GM18498 (cell line): ENCODE data around the gene ADIG.
"Not testable (repeated sequence)": the region's sequence is repeated elsewhere in the genome, so short reads cannot be mapped to it uniquely, and the experiment has no call there.

Experiments used
- ATAC-seq: cut with Tn5 transposase; IDR thresholded peaks from one replicate; pipeline ENCODE4 v1.9.1; 2021; ENCODE audit warnings: mild to moderate bottlenecking, moderate library complexity; ENCODE audit not compliant: unreplicated experiment

The ADIG gene

DNA sequence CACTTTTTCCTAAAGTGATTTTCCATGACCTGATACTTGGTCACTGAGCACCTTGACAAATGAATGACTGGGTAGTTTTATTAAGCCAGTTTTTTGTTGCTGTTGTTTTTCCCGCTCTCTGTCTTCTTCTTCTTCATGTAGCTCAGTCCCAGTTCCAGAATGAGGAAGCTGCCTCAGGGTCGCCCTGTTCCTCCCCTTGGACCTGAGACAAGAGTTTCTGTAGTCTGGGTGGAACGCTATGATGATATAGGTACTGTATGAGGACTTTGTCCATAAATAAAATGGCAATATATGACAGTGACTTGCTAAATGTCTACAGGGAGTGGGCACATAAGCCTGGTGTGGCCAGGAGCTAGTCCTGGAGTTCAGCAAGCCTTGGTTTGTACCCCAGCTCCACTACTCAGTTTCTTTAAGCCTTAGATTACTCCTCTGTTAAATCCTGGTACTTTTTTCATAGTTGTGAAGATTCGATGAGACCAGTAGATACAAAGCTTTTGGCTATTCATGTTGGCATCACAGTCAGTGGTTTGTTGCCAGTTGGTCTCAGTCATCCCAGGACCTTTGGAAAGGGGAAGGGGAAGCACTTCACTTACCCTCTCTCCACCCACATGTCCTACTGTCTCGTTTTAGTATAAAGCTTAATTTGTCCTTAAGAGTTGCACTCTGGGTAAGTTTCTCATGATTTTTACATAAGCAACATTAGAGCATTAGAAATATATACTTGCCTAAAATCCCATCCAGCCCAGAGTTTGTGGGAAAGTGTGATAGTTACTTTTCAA lies 11.1 kb upstream of the ADIG start:
- no peak for ATAC-seq

DNA sequence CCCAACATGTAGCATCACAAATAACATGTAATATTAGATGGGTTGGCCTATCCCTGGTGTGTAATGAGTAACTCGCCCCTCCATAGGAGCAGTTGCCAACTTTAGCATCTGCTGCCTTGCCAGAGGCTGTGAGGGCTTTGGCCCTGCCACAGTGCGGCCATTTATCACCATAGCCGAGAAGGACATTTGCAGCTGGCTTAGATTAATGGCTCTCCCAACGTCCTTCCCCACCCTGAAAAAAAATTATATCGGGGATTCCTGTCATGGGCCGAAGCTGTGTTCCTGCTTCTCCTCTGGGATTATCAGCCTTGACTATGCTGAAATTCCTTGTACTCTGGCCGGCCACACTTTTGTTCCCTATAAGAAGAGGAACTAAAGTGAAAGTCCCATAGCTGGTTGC lies 7.6 kb upstream of the ADIG start:
- no peak for ATAC-seq

DNA sequence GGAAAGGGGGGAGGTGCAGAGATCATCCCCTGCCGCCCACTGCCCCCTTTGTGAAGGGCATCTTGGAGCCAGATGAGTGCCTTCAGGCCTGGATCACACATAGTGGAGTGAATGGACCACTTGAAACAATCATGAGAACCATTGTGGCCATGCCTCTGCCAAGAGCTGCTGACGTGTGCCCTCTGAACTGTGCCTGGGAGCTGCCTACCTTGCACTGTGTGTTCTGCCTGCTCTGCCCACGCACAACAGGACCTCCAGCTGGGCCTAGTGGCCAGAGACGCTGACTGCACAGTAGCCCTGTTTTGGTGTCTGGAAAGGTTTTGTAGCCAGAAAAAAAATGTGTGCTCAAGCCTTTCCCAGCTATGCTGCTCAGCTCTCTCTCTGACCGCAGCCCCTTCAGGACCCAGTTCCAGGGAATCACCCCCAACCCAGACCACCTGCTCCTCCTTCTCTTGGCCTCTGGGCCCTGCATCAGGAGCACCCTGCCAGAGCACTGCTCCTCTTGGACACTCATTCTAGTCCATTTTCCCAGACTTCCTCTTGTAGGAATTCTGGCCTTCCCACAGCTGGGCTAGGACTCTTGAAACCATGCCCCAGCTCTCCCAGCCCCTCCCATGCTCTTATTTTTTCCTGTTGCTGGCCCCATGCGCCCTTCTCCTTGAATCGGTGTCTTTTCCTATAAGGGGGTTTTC lies 1.6 kb upstream of the ADIG start:
- ATAC-seq, result no peak

DNA sequence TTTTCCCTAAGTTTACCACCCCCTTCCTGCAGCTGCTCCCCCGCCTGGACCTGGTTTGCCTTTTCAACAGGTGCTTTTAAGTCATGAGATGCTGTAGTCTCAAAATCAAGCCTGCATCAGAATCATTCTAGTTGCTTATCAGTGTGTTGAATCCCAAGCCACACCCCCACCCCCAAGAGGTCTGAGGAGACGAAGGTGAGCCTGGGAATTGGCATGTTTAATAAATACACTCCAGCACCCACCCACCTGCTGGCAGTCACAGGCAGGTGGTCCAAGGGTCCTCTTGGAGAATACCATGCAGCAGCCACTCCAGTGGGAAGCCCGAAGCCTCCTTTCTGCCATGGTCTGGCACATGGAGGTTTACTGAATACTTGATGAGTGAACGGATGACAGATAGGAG lies 1.1 kb upstream of the ADIG start:
- ATAC-seq, result no peak

DNA sequence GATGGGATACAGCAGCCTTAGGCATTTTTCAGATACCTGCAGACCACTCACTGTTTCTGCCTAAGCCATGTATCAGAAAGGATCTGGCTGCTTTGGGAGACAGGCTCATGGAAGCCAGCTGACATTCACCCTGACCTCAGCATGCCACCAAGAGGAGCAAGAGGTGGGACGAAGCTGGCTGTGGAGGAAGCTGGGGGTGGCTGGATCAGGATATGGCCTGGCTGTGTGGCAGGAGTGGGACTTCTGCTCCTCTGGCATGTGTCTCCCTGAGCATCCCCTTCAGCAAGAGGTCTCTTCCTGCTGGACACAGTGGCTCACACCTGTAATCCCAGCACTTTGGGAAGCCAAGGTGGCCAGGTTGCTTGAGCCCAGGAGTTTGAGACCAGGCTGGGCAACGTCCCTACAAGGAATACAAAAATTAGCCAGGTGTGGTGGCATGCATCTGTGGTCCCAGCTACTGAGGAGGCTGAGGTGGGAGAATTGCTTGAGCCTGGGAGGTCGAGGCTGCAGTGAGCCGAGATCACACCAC lies 897 bp downstream of the ADIG start:
- no peak for ATAC-seq

DNA sequence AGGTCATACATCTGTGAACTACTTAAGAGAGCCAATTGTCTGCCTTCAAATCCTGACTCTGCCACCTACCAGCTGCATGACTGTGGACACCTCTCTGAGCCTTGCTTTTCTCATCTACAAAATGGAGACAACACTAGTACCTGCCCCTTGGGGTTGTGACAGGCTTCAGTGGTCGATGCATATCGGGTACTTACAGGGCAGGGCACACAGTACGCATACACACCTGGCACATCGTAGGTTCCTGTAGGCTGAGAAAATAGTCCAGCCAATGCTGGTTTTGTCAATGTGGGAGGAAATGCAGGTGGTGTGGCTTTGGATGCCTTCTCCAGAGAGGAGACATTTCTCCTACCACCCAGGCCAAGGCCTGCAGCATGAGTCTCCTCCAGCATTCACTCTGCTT lies 2.3 kb downstream of the ADIG start:
- no peak for ATAC-seq

DNA sequence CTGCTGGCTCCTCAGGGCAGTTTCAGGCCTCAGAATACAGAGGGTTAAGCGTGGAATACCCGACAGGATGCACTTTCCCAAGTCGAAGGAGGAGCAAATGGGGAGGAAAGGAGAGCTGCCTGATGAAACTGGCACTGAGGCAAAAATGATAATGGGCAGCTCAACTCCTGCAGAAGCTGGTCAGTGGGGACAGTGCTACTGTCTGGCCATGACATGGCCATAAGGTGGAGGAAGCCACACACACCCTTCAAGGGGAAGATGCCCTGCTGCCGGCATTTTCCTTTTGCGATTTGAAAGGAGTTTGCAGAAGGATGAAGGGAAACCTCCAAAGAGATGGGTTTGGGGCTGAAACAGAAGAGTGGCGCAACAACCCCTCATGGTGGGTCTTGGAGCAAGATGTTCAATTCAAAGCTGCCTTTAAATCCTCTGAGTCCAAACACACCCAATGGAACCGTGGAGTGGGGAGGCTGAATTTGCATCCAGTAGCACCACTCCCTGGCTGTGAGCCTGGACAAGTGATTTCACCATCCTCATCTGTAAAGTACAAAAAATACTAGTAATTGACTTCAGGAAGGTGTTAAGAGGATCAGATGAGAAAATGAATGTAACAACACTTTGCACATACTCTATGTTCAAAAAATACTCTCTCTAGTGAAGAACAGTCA lies 3.2 kb downstream of the ADIG start:
- no peak for ATAC-seq

DNA sequence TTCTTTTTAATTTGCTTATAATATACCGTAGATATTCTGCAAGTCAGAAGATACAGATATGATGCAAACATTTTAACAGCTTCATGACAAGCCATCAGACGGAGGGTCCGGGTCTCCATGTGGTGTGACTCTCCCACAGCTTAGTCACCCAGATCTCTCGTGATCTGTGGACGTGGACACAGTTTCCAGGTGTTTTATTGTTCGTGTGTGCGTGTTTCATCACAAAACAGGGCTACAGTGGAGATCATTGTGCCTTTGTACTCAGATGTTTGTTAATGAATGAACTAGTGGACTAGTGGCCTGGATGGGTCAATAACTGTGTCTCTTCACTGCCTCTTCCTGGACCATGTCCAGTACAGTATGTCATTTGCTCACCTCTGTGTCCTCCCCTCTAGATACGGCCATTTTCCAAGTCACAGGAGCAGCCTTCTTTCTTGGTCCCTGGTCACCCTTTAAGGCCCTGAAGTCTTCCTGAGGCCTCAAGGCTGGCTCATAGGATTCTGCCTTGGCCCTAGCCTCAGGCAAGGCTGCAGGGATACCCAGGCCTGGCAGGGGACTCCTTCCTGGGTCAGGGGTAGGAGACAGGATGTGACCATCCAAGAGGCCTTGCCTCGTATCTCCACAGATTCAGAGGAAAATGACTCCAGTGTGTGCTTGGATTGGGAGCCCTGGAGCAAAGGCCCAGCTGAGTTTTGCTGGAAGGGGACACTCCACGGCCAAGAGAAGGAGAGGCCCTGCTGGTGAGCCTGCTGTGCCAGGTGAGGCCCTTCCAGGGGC lies 4.6 kb downstream of the ADIG start:
- no peak for ATAC-seq

DNA sequence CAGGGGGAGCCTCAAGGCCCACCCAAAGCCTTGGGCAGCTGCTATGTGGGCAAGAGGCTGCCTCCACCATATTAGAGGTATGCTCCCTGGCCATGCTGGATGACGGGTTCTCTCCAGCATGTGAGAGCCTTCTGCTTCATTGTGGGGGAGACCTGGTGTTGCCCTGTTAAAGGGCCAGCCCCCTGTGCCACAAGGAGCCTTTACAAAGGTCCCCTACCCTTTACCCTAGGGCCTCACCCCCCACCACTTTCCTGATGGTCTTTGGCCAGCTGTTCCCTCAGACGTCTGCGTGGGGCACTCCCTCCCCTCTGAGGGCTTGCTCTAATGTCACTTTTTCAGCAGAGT lies 5.2 kb downstream of the ADIG start:
- ATAC-seq, result no peak

DNA sequence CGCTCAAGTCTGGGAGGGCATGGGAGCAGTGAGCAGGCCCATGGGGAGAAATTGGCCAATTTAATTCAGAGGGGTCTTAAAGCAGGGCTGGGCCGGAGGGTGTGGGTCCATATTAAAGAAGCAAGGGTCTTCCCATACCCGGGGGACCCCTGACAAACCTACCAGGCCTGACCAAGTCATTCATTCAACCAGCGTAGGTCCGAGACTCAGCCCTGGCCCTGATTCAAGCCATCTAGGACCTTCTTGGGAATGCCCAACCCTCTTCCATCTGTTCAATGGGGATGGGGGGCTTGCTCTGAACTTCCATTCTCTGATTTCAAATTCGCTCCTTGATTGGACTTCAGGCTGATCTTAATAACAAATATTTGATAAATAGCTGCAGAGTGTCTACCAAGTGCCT lies 7.3 kb downstream of the ADIG start:
- no peak for ATAC-seq

DNA sequence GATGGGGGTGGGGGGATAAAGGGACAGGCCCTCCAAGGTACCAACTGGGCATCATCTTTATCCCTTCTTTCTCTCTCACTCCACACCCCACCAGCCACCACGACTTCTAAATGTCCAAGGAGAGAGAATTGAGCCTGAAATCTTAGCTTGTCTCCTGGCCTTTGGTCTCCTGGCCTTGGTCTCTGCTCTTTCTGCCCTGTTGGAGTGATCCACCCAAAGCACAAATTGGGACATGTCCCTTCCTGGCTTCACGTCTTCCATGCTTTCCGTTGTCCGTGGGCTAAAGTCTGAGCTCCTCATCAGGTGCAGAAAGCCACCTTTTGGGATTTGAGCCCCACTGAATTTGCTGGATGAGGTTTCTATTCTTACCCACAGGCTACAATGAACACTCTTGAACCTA lies 8.4 kb downstream of the ADIG start:
- ATAC-seq, result no peak

DNA sequence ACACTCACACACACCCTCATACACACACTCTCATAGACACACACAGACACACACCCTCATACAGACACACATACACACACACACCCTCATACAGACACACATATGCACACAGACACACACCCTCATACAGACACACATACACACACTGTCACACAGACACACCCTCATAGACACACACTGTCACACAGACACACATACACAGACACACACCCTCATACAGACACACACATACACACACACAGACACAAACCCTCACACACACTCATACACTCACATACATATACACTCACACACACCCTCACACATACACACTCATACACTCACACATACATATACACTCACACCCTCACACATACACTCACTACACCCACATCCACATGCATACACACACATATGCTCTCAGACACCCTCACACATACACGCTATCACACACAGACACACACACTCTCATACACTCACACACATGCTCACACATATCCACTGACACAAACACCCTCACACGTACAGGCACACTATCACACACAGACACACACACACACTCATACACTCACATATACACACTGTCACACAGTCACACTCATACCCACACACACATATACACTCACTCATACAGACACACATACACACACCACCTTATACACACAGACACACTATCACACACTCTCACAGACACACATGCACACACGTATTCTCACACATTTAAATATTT lies 9.1 kb downstream of the ADIG start:
- ATAC-seq, result no peak

DNA sequence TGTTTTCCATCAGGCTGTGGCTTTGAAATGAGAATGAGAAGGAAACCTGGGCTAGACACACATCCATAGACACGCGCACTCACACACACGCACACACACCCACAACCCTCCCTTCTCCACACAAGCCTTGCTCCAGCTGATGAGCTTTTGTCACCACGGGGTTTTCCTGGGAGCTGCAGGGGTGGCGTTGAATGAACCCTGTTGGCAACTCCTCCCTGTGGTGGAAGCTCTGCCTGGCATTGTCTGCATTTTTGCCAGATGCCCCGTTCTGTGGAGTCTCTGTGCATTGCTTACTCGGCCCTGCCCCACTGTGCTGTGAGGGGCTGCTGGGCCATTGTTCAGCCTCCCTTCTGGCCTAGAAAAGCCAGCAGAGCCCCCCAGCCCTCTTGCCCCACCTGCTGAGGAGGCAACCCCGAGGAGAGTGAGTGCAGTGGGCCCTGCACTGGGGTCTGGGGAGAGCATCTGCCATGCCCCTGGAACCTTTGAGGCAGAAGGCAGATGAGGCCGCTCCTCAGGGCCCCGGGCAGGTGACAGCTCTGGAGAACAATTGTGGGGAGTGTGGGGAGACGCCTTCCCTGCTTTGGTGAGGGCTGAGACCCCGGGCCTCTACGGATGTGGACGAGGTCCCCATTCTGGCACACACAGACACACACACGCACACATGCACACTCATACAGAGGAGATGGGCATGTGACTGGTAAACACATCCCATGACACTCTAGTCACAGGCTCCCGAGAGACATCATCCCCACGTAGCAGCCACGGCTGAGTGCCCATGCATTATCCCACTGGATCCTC lies 9.9 kb downstream of the ADIG start:
- ATAC-seq, result no peak

DNA sequence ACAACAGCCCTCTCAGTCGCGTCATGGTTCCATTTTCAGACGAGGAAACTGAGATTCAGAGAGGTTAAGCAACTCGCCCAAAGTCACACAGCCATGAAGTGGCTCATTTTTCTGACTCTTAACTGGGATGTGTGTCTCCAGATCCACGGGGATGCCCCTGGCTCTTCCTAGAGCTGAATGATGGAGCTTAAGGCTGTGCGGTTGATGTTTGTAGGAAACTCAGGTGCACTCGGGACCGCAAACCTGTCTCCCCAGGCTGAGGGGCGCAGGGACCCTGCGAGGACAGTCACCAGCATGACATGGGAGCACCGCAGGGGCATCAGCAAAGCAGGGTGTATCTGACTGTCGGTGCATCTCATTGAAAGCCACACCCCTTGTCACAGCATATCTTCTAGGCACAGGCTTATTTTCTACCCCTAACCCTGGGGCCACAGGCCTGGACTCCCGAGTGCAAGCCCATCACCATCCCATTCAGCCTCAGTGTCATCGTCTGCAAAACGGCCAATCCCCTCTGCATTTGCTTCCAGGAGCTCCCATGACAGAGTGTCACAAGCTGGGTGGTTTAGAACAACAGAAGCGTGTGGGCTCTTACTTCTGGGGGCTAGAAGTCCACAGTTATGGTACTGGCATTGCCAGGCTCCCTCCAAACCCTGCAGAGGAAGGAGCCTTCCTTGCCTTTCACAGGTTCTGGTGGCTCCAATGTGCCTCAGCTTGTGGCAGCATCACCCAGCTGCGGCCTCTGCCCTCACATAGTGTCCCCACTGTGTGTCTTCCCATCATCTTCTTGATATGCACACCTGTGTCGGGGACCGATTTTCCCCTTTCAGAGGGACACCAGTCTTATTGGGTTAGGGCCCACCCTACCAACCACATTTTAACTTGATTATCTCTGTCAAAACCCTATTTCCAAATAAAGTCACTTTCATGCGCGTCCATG lies 10.7 kb downstream of the ADIG start:
- ATAC-seq, result no peak

DNA sequence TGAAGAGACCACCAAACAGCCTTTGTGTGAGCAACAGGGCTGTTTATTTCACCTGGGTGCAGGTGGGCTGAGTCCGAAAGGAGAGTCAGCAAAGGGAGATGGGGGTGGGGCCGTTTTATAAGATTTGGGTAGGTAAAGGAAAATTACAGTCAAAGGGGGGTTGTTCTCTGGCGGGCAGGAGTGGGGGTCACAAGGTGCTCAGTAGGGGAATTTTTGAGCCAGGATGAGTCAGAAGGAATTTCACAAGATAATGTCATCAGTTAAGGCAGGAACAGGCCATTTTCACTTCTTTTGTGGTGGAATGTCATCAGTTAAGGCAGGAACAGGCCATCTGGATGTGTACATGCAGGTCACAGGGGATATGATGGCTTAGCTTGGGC lies 11.4 kb downstream of the ADIG start:
- ATAC-seq, result not testable (repeated sequence)

DNA sequence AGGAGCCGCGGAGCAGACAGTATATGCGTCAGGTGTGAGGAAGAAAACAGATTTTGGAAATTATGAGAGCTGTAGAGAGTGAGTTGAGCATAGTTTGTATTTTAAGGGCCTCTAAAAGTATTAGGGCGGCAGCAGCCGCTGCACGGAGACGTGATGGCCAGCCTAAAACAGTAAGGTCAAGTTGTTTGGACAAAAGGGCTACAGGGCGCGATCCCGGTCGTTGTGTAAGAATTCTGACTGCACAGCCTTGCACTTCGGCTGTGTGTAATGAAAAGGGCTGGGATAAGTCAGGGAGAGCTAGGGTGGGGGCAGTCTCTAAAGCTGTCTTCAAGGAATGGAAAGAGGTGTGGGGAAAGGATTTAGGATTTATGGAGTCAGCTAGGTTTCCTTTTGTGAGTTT lies 13.3 kb downstream of the ADIG start:
- ATAC-seq, result not testable (repeated sequence)

DNA sequence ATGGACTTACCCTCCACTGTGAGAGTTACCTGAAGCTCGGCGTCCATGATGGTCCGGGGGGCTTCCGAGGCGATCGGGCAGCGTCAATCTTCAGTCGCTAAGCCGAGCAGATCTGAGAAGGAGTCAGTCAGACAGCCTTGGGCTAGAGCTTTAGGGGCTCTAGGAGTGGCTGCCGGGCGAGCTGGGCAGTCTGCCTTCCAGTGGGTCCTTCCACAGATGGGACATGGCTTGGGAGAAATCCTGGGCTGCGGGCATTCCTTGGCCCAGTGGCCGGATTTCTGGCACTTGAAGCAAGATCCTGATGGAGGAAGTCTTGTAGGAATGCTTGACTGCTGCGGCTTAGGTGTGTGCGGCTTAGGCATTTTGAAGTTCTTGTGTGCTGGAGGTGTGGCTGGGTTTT lies 14.9 kb downstream of the ADIG start:
- ATAC-seq, result not testable (repeated sequence)

DNA sequence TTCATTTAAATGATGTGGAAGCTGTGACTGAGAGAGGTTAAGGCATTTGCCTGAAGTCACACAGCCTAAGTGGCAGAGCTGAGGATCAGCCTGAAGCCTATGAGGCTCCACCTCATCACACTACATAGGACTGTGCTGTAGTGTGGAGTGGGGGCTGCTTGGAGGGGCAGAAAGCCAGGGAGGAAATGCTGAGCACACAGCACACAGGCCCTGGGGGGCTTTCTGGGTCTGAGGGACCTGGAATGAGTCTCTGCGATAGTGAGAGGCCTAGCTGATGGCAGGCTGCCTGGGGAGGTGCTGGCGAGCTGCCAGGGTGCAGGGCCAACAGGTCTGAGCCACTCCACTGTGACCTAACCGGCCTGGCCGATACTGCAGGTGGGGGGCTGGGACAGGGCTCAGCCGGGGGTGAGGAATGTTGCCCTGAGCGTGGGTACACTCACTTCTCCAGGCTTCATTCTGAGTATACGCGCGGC lies 18.4 kb downstream of the ADIG start:
- no peak for ATAC-seq

DNA sequence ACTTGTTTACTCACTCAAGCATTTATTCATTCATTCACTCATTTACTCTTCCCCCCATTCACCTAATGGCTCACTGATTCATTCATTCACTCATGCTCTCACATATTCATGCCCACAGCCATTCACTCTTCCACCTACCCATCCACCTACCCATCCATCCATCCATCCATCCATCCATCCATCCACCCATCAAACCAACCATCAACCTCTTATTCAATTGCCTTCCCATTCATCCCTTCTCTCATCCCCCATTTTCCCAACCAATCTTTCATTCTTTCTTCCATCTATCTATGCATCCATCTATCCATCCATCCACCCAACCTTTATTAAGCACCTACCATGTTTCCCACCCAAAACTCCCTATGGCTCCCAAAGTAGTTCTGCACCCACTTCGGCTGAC lies 19.1 kb downstream of the ADIG start:
- no peak for ATAC-seq
